ENCODE data around the gene RMC1.

- TF ChIP-seq CTCF (IDR thresholded peaks at IDR 0.05) (no peak), POLR2A (IDR thresholded peaks at IDR 0.05) (no peak)
Observed at GRCh38 chr18:23494992-23495391, 8.3 kb upstream of the RMC1 start.
